NCI-H446 treated with DMSO at 0.1 percent for 48 hours (cell line): Measurements from ENCODE around the gene TBC1D5.

Experiments used
- DNase-seq: peaks from one replicate; lab custom pipeline; 2025; lab: John Stamatoyannopoulos, UW

The TBC1D5 gene

DNA sequence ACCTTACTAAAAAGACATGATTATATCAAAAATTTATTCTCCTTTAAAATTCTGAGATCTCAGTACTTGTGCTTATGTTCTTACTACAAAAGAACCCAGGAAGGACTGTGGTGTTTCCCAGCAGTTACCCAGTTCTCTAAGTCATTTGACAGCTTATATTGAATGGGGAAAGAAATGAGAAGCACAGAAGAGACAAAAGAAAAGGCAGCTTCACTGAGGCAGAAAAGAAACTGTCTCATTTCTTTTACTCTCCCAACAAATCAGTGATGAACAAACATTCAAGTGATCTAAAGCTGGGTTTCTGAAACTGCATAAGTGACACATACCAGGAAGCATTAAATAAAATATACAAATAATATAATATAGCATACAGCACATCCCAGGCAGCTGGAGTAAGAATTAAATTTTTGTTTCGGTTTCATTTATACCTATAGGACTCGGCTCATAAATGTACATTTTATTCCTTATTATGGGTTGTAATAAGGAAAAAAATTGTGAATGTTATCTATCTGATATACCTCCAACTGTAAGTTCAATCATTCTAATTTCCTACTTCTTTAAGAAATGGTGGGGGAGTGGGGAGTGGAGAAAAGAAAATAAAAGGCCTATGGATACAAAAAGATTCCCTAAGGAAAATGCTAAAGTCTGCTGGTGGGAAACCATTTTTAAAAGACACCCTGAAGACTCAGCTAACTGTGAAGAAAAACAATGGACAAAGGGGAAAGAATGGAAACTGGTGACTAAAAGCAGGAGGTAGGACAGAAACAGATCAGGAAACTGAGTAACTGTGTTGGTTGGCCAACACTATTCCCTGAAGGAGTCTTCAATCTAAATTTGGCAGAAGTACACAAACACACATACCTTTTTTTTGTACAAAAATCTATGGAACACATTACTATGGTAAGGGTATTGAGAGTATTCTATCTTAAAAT lies 156.8 kb downstream of the TBC1D5 start:
- no peak for DNase-seq

- DNase-seq: no peak
Observed at GRCh38 chr3:17584066-17584465, 158.4 kb downstream of the TBC1D5 start.

GRCh38 chr3:17583530-17583929 lies 158.9 kb downstream of the TBC1D5 start:
- no peak for DNase-seq

- DNase-seq: no peak
Observed at GRCh38 chr3:17581421-17582080, 160.9 kb downstream of the TBC1D5 start.

DNA sequence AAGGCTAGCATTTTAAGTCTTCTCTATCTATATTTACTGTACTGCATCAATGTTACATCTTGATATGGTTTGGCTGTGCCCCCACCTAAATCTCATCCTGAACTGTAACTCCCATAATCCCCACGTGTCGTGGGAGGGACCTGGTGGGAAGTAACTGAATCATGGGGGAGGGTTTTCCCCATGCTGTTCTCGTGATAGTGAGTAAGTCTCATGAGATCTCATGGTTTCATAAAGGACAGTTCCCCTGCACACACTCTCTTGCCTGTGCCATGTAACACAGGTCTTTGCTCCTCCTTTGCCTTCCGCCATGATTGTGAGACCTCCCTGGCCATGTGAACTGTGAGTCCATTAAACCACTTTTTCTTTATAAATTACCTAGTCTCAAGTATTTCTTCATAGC lies 161.5 kb downstream of the TBC1D5 start:
- DNase-seq: no peak

DNA sequence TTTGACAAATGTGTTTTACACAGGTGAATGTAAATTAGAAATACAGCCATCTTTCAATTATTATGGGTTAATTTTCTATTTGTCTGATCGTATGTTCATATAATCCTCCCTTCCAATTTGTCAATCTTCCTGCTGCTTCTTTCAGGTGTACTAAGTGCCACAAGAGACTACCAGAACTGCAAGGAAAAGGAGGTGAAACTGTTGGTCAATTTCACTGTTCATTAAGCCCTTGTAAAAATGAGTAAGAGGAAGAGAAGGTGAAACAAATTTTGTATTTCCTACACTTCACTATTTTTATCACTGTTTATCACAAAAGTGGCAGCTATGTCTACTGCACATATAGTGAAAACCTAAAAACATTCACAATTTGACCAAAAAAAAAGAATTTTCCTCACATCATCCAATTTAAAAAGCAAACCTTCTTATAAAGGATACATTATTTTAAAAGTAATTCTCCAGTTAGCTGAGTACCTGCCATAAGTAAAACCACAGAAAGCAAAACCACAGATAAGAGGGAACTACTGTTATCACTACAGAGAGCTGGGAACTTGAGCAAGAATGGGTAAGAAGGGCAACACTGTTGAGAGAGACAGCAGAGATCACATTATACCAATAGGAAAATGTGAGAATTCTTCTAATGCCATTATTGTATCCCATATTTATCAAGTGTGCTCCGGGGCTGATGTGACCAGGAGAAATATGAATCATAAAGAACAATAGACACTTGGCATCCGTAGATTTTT lies 163.0 kb downstream of the TBC1D5 start:
- no peak for DNase-seq

GRCh38 chr3:17577796-17578520 lies 164.5 kb downstream of the TBC1D5 start:
- peak; percentile 21 for DNase-seq

GRCh38 chr3:17573396-17573795 lies 169.0 kb downstream of the TBC1D5 start:
- no peak for DNase-seq

DNA sequence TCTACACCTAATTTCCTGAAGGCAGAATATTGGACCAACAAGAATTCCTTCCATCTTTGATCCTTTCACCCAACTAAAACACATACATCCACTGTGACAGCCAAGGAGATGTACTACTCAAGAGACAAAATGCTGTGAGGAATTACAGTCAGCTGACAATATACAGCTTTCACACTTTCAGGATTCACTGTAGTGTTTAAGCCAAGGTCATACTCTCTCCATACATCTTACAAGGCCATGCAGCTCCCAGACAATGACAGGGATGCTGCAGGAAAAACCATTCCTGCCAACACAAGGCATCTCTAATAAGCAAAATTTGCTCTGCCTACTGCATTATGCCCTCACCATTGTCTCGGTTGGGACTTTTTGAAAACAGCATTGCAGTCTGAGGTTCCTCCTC lies 170.7 kb downstream of the TBC1D5 start:
- DNase-seq: no peak

DNA sequence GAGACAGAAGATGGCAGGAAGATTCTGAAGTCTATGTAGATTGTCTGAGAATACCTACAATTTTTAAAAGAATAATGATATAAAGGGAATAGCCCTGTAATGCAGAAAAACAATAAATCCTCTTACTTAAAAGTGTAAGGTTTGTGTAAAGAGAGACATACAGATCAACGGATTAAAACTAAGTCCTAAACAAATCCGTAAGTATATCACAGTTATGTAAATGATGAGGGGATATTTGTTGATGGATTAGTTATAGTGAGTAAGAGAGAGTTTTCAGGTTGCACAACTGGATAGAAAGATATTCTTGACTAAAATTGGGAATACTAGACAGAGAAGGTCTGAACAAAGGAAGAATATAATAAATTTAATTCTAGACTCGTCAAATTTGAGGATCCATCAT lies 179.6 kb downstream of the TBC1D5 start:
- no peak for DNase-seq

GRCh38 chr3:17558565-17558964 lies 183.9 kb downstream of the TBC1D5 start:
- no peak for DNase-seq

DNA sequence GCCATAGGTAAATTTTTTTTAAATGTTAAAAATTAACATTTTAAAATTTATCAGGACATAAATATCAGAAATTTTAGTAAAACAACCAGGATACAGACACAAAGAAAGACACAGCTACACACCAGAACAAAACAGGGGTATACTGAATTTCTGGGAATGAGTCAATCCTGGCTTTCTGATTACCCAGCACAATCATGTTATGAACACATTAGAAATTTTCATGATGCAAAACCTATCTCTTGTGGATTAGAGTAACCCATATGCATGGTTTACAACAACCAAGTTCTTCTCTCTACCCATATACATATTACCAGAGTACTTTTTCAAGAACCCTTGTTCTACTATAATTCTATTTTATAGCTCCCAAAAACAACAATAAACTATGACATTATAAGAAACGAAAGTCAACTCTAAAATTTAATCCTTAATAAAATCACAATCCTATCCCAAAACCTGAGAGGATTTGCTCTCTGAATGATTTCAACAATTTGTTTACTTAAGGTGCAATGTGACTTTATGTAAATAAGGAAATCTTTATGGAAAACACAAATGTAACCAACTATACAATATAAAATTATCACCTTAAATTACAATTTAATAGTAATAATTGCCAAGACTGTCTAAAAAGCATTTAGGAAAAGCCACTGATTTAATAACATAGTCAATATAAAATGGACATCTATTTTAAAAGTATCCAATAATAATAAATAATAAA lies 184.5 kb downstream of the TBC1D5 start:
- no peak for DNase-seq

- no peak for DNase-seq
Observed at GRCh38 chr3:17555525-17555924, 186.9 kb downstream of the TBC1D5 start.

GRCh38 chr3:17554078-17554477 lies 188.4 kb downstream of the TBC1D5 start:
- DNase-seq: no peak

- DNase-seq: no peak
Observed at GRCh38 chr3:17553080-17553479, 189.4 kb downstream of the TBC1D5 start.

GRCh38 chr3:17552351-17552750 lies 190.1 kb downstream of the TBC1D5 start:
- no peak for DNase-seq

- DNase-seq: no peak
Observed at GRCh38 chr3:17551895-17552294, 190.5 kb downstream of the TBC1D5 start.

DNA sequence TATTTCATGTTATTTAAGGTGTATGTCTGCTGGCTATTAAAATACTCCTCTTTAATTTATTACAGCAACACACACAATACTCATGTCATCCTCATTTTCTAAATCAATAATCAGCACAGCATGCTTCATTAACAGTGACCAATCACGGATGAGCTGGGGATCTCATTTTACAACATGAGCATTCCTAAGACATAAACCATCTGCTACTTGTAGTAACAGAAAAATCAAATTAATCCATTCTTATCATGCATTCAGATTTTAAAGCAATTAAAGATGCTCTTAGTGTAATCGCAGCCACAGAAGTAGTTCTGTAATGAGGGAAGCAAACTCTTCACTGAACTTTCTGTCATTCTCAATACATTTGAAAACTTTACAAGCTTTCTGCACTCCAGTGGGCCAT lies 191.1 kb downstream of the TBC1D5 start:
- peak; percentile 12 for DNase-seq

GRCh38 chr3:17550624-17551023 lies 191.8 kb downstream of the TBC1D5 start:
- no peak for DNase-seq

DNA sequence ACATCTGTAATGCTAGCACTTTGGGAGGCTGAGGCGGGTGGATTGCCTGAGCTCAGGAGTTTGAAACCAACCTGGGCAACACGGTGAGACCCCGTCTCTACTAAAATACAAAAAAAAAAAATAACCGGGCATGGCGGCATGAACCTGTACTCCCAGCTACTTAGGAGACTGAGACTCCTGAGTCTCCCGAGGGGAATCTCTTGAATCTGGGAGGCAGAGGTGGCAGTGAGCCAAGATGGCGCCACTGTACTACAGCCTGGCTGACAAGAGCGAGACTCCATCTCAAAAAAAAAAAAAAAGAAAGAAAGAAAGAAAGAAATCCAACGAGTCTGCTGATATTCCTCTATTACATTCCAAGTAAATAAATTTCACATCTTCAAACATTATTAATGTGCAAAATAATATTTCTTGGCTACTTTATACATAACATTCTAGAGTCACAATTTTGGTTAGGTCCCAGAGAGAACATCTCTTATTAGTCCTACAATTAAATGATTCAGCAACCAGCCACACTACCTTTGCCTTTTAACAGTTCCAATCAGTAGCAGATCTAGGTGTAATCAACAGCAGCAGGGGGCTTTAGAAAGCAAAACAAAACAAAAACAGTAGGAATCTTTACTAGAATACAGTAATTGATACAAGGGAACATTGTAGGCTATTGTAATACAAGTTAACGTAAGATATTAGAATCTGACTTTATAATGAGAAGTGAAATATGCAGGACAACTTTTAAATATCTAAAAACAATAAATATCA lies 195.8 kb downstream of the TBC1D5 start:
- no peak for DNase-seq

DNA sequence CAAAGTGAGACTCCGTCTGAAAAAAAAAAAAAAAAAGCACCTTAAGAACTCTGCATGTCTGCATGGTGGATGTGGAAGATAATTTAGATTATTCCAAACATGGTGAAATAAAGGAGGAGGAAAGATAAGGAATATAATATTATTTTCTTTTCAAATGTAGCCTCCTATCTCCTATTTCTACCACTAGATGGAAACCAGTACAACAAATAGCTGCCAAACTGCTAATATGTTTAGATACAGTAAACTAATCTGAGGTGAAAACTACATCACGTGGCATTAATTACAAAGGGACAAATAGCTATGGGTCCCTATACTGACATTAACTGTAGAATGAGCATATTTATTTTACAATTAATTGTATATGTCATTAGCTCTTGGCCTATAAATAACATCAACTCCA lies 197.8 kb downstream of the TBC1D5 start:
- no peak for DNase-seq
